CD4-positive, alpha-beta T cell (primary cell): ENCODE results near the gene MSI2. TPM values are rescaled to one million over a fixed set of nuclear protein-coding genes. Genes with fewer than 3 reads are reported as not detected.

ENCODE experiments used
- ATAC-seq: fragments of 200-7000 bp; cut with Tn5 transposase; one replicate; pipeline ENCODE4 v1.10.0; 2022; ENCODE audit warnings: mild to moderate bottlenecking; ENCODE audit not compliant: poor library complexity
- CTCF ChIA-PET: fragments of 350-600 bp; sonication (Branson Sonifier 250); formaldehyde crosslinking; loops from one replicate; lab custom pipeline; 2021; ENCODE audit warnings: antibody characterized with exemption, inconsistent platforms; lab: Charles Lee
- POLR2A ChIA-PET: fragments of 350-600 bp; sonication (Branson Sonifier 250); formaldehyde crosslinking; loops from one replicate; lab custom pipeline; 2021; ENCODE audit warnings: antibody characterized with exemption, inconsistent platforms; lab: Charles Lee
- DNase-seq, 14 experiments: peaks; one replicate each; pipeline ENCODE4 v3.0.0-alpha.2; 2013 to 2020; ENCODE audit warnings: mixed read lengths in 2 of 14
- H3K27ac ChIP-seq, 2 donors: one replicate each; pipeline versions ENCODE4 v1.5.1 to v1.7.0; 2013; ENCODE audit warnings: low read length in 2 of 2, low read depth in 1 of 2, mild to moderate bottlenecking in 1 of 2
- H3K27me3 ChIP-seq, 2 experiments: 1 replicate in 1 of 2; 2 replicates in 1 of 2; pipeline versions ENCODE4 v1.6.1 to v1.7.0; 2013; ENCODE audit warnings: low read length in 2 of 2, control low read depth in 1 of 2, mild to moderate bottlenecking in 1 of 2, moderate library complexity in 1 of 2; ENCODE audit not compliant: insufficient read depth in 2 of 2, control insufficient read depth in 1 of 2
- H3K36me3 ChIP-seq: one replicate; pipeline ENCODE4 v1.6.1; 2013; ENCODE audit warnings: low read length, control low read depth; ENCODE audit not compliant: insufficient read depth
- H3K4me1 ChIP-seq: one replicate; pipeline ENCODE4 v1.6.1; 2013; ENCODE audit warnings: low read length, control low read depth; ENCODE audit not compliant: insufficient read depth
- H3K4me3 ChIP-seq: one replicate; pipeline ENCODE4 v1.5.1; 2013; ENCODE audit warnings: mild to moderate bottlenecking, low read length, moderate library complexity
- H3K9me3 ChIP-seq, 2 experiments: 1 replicate in 1 of 2; 2 replicates in 1 of 2; pipeline versions ENCODE4 v1.6.1 to v1.7.0; 2013; ENCODE audit warnings: low read length in 2 of 2, mild to moderate bottlenecking in 2 of 2, control low read depth in 1 of 2, moderate library complexity in 1 of 2; ENCODE audit not compliant: control insufficient read depth in 1 of 2, insufficient read depth in 1 of 2
- H3K27ac Mint-ChIP-seq: one replicate; pipeline ENCODE4 v1.8.0; 2020; ENCODE audit warnings: mixed read lengths
- H3K27me3 Mint-ChIP-seq: one replicate; pipeline ENCODE4 v1.8.0; 2021; ENCODE audit warnings: mixed read lengths
- H3K36me3 Mint-ChIP-seq: one replicate; pipeline ENCODE4 v1.8.0; 2021; ENCODE audit warnings: low read depth, mixed read lengths
- H3K4me1 Mint-ChIP-seq: one replicate; pipeline ENCODE4 v1.8.0; 2021; ENCODE audit warnings: low read depth, mixed read lengths
- H3K4me3 Mint-ChIP-seq: one replicate; pipeline ENCODE4 v1.8.0; 2020; ENCODE audit warnings: mild to moderate bottlenecking, mixed read lengths
- H3K9me3 Mint-ChIP-seq: one replicate; pipeline ENCODE4 v1.8.0; 2020; ENCODE audit warnings: mixed read lengths
- CTCF ChIP-seq: fragments of 200-600 bp; IDR thresholded peaks from one replicate; pipeline ENCODE4 v1.8.0; 2022; ENCODE audit warnings: antibody characterized with exemption, mild to moderate bottlenecking
- intact Hi-C, 2 experiments: fragments of 100-400 bp; cut with DNase I in 1 of 2; cut with micrococcal nuclease in 1 of 2; formaldehyde crosslinking; loops; one replicate each; pipeline versions ENCODE4 v1.15.1 to v1.9.0; 2023 to 2025; cut with DNase I, micrococcal nuclease
- total RNA-seq, 174 experiments: library from RNA in 2 of 174; stranded (reverse) in 2 of 174; gene quantifications; one replicate each; pipeline ENCODE4 v1.2.3 and lab custom pipeline; 2021 to 2026

The MSI2 gene
- total RNA-seq, 2 experiments from 2014 or later: 129 to 132 TPM

GRCh38 chr17:57663326-57664070 lies 407.2 kb downstream of the MSI2 start:
- H3K4me1 Mint-ChIP-seq: no peaks in the 10 kb centered on the region
- ATAC-seq: no peak
- no peak for DNase-seq
- peaks cover 9% of the 10 kb centered on the region for H3K36me3 ChIP-seq
- ChIA-PET CTCF (no interaction called here), POLR2A (no interaction called here)
- peaks cover 12% of the 10 kb centered on the region for H3K36me3 Mint-ChIP-seq
- H3K4me3 ChIP-seq: no peak overlapping the region
- H3K27ac ChIP-seq: no peak overlapping the region
- H3K27me3 ChIP-seq: no peaks in the 10 kb centered on the region
- H3K4me3 Mint-ChIP-seq: no peak overlapping the region
- TF ChIP-seq CTCF: no peak
- H3K9me3 Mint-ChIP-seq: no peaks in the 10 kb centered on the region
- H3K27me3 Mint-ChIP-seq: no peaks in the 10 kb centered on the region
- no peak overlapping the region for H3K27ac Mint-ChIP-seq
- no peaks in the 10 kb centered on the region for H3K4me1 ChIP-seq
- H3K9me3 ChIP-seq: peaks cover 0 to 5% of the 10 kb centered on the region in 2 experiments
- intact Hi-C loops: no loop called here

GRCh38 chr17:57665128-57665527 lies 408.8 kb downstream of the MSI2 start:
- peaks cover 4% of the 10 kb centered on the region for H3K36me3 ChIP-seq
- no peak overlapping the region for H3K27ac ChIP-seq
- no peaks in the 10 kb centered on the region for H3K9me3 Mint-ChIP-seq
- CTCF ChIA-PET: no interaction called here
- DNase-seq (no peak), ATAC-seq (no peak)
- intact Hi-C loops: no loop called here
- no peaks in the 10 kb centered on the region for H3K27me3 Mint-ChIP-seq
- no peak for TF ChIP-seq CTCF
- H3K4me3 Mint-ChIP-seq: no peak overlapping the region
- H3K9me3 ChIP-seq: peaks cover 0 to 5% of the 10 kb centered on the region in 2 experiments
- POLR2A ChIA-PET: no interaction called here
- no peak overlapping the region for H3K4me3 ChIP-seq
- no peaks in the 10 kb centered on the region for H3K27me3 ChIP-seq
- H3K27ac Mint-ChIP-seq: peak overlapping the region; percentile 32
- peaks cover 9% of the 10 kb centered on the region for H3K36me3 Mint-ChIP-seq
- no peaks in the 10 kb centered on the region for H3K4me1 Mint-ChIP-seq
- no peaks in the 10 kb centered on the region for H3K4me1 ChIP-seq

- ATAC-seq (no peak), DNase-seq (no peak)
- no peak for TF ChIP-seq CTCF
- no peaks in the 10 kb centered on the region for H3K27me3 Mint-ChIP-seq
- H3K27me3 ChIP-seq: no peaks in the 10 kb centered on the region
- H3K27ac Mint-ChIP-seq: no peak overlapping the region
- no peaks in the 10 kb centered on the region for H3K4me1 ChIP-seq
- no peaks in the 10 kb centered on the region for H3K9me3 Mint-ChIP-seq
- no peaks in the 10 kb centered on the region for H3K4me1 Mint-ChIP-seq
- peaks cover 3% of the 10 kb centered on the region for H3K36me3 Mint-ChIP-seq
- no peak overlapping the region for H3K4me3 Mint-ChIP-seq
- H3K36me3 ChIP-seq: no peaks in the 10 kb centered on the region
- POLR2A ChIA-PET: no interaction called here
- intact Hi-C loops: no loop called here
- CTCF ChIA-PET: no interaction called here
- H3K9me3 ChIP-seq: peaks cover 0 to 5% of the 10 kb centered on the region in 2 experiments
- H3K4me3 ChIP-seq: no peak overlapping the region
- no peak overlapping the region for H3K27ac ChIP-seq
Measured at GRCh38 chr17:57665696-57666095, 409.4 kb downstream of the MSI2 start.
